Astrocyte (in vitro differentiated cells and primary cell): ENCODE data around the gene RAPGEF5.

ENCODE experiments used
- EZH2 ChIP-seq: IDR thresholded peaks from 2 replicates; pipeline ENCODE4 v1.6.1; 2012; ENCODE audit warnings: mild to moderate bottlenecking, low read length, inconsistent platforms; ENCODE audit not compliant: insufficient read depth
- TF ChIP-seq, protein P1 (sequence below): IDR thresholded peaks from 2 replicates; pipeline ENCODE4 v1.5.1; 2011; ENCODE audit warnings: low read depth, mild to moderate bottlenecking, inconsistent platforms, low read length, moderate library complexity; ENCODE audit not compliant: insufficient read depth

DNA sequence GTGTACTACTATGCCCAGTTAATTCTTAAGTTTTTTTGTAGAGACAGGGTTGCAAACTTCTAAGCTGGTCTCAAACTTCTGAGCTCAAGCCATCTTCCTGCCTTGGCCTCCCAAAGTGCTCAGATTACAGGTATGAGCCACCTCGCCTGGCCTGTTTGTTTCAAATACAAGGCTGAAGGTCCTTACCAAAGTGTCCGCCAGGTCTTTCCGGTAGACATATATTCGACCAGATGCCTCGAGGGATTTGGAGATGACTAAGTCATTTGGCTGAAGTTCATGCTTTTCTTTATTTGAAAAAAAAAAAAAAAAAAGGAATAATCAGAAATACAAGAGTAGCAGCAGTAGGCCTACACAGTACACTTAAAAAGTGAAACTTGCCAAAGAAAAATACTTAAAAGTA, 206.7 kb downstream of the RAPGEF5 start:
- TF ChIP-seq, protein P1, sequence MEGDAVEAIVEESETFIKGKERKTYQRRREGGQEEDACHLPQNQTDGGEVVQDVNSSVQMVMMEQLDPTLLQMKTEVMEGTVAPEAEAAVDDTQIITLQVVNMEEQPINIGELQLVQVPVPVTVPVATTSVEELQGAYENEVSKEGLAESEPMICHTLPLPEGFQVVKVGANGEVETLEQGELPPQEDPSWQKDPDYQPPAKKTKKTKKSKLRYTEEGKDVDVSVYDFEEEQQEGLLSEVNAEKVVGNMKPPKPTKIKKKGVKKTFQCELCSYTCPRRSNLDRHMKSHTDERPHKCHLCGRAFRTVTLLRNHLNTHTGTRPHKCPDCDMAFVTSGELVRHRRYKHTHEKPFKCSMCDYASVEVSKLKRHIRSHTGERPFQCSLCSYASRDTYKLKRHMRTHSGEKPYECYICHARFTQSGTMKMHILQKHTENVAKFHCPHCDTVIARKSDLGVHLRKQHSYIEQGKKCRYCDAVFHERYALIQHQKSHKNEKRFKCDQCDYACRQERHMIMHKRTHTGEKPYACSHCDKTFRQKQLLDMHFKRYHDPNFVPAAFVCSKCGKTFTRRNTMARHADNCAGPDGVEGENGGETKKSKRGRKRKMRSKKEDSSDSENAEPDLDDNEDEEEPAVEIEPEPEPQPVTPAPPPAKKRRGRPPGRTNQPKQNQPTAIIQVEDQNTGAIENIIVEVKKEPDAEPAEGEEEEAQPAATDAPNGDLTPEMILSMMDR: no peak
- TF ChIP-seq EZH2: no peak
